ENCODE data around the gene SLC9A7.

GRCh38 chrX:46730765-46731164 lies 28.2 kb downstream of the SLC9A7 start:
- TF ChIP-seq EZH2phosphoT487 (IDR thresholded peaks at IDR 0.05; ENCODE audit: insufficient read depth, low read depth) (no peak), EZH2 (IDR thresholded peaks at IDR 0.05; ENCODE audit: insufficient read depth, poor library complexity, severe bottlenecking) (no peak)
